Lower lobe of right lung (tissue), 2 donors: Measurements from ENCODE around the gene SORT1. TPM values are rescaled to one million over a fixed set of nuclear protein-coding genes. Genes with fewer than 3 reads are reported as not detected.

ENCODE experiments used
- ATAC-seq, 2 donors: fragments of 200-7000 bp; cut with Tn5 transposase; one replicate each; pipeline ENCODE4 v1.9.1; 2020 to 2022; ENCODE audit warnings: mild to moderate bottlenecking in 2 of 2, moderate library complexity in 2 of 2
- DNase-seq: peaks from one replicate; pipeline ENCODE4 v3.0.0-alpha.2; 2020
- H3K27ac ChIP-seq: fragments of 200-600 bp; one replicate; pipeline ENCODE4 v1.8.0; 2022
- H3K27me3 ChIP-seq: fragments of 200-600 bp; one replicate; pipeline ENCODE4 v1.8.0; 2022; ENCODE audit warnings: low read depth
- H3K36me3 ChIP-seq: fragments of 200-600 bp; one replicate; pipeline ENCODE4 v1.8.0; 2022; ENCODE audit warnings: mild to moderate bottlenecking
- H3K4me1 ChIP-seq: fragments of 200-600 bp; one replicate; pipeline ENCODE4 v1.8.0; 2022
- H3K4me3 ChIP-seq: fragments of 200-600 bp; one replicate; pipeline ENCODE4 v1.8.0; 2022; ENCODE audit warnings: mild to moderate bottlenecking
- H3K9me3 ChIP-seq: fragments of 200-600 bp; one replicate; pipeline ENCODE4 v1.8.0; 2022
- intact Hi-C: fragments of 100-400 bp; cut with DNase I; formaldehyde crosslinking; loops from one replicate; pipeline ENCODE4 v1.11.0; 2022
- total RNA-seq: library from RNA; stranded (reverse); fragmentation: NEBNext Ultra II Directional; extraction: Animal tissue kit (Norgen Biotek cat#: 25700); gene quantifications from one replicate; pipeline ENCODE4 v1.2.1, GENCODE V29; 2021
- TF ChIP-seq, protein P1 (sequence below): fragments of 200-600 bp; IDR thresholded peaks from one replicate; pipeline ENCODE4 v1.8.0; 2022; ENCODE audit warnings: antibody characterized with exemption, mild to moderate bottlenecking
- donor health status: DM: no; HTN: yes; CAD: no; lungs with severe emphysema.

Gene SORT1
- total RNA-seq, 1 donor from 2014 or later: 178 TPM

DNA sequence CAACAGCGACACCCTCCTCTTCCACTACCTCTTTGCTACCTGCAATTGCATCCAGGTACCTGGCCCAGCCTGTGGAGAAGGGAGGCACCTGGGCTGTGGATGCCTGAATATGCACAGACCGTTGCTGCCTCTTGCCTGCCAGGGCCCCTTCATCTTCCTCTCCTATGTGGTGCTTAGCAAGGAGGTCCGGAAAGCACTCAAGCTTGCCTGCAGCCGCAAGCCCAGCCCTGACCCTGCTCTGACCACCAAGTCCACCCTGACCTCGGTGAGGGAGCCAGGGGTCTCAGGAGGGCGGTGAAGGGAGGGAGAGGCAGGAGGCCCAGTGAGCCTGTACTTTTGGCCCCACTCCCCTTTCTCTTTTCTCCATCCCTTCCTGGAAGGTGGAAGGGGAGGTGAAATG is 126.3 kb downstream of the SORT1 start:
- Histone ChIP-seq H3K4me1 (peaks cover 16% of the 10 kb centered on the region), H3K27me3 (no peaks in the 10 kb centered on the region), H3K4me3 (no peak overlapping the region), H3K36me3 (no peaks in the 10 kb centered on the region), H3K27ac (no peak overlapping the region), H3K9me3 (no peaks in the 10 kb centered on the region)
- intact Hi-C loops: loop anchor here (10.0 kb wide), 1 partner anchor 133 kb away; no protein-coding TSS in a partner anchor
- ATAC-seq (no peak), DNase-seq (peak; percentile 24)
- TF ChIP-seq, protein P1, sequence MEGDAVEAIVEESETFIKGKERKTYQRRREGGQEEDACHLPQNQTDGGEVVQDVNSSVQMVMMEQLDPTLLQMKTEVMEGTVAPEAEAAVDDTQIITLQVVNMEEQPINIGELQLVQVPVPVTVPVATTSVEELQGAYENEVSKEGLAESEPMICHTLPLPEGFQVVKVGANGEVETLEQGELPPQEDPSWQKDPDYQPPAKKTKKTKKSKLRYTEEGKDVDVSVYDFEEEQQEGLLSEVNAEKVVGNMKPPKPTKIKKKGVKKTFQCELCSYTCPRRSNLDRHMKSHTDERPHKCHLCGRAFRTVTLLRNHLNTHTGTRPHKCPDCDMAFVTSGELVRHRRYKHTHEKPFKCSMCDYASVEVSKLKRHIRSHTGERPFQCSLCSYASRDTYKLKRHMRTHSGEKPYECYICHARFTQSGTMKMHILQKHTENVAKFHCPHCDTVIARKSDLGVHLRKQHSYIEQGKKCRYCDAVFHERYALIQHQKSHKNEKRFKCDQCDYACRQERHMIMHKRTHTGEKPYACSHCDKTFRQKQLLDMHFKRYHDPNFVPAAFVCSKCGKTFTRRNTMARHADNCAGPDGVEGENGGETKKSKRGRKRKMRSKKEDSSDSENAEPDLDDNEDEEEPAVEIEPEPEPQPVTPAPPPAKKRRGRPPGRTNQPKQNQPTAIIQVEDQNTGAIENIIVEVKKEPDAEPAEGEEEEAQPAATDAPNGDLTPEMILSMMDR: no peak

DNA sequence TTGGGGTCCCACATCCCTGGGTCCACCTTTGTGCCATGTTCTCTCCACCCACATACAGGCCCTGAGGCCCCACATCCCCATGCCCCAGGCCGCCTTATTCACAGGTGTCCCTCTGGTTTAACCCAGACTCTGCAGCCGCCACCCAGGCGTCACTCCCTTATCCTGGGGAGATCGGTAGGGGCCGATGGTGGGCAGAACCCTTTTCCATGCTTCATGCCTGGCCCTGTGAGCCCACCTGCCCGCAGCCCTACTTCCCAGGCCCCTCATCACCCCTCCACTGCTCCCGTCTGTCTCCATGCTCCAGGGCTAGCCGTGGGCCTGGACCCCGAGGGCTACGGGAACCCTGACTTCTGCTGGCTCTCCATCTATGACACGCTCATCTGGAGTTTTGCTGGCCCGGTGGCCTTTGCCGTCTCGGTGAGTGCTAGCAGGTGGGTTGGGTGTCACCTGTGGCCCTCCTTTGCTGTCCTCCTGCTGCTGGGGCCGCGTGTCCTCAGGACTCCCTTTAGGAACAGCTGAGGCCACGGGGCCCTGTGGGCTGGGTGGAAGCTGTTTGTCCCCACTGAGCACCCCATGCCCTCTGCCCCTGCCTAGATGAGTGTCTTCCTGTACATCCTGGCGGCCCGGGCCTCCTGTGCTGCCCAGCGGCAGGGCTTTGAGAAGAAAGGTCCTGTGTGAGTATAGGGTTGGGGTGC is 126.9 kb downstream of the SORT1 start:
- peaks cover 13% of the 10 kb centered on the region for H3K4me1 ChIP-seq
- no peaks in the 10 kb centered on the region for H3K36me3 ChIP-seq
- no peak for ATAC-seq
- no peaks in the 10 kb centered on the region for H3K27me3 ChIP-seq
- intact Hi-C loops: loop anchor here (10.0 kb wide), 1 partner anchor 134 kb away; no protein-coding TSS in a partner anchor
- H3K27ac ChIP-seq: no peak overlapping the region
- no peaks in the 10 kb centered on the region for H3K9me3 ChIP-seq
- TF ChIP-seq, protein P1: no peak
- no peak overlapping the region for H3K4me3 ChIP-seq
- peak; percentile 26 for DNase-seq

DNA sequence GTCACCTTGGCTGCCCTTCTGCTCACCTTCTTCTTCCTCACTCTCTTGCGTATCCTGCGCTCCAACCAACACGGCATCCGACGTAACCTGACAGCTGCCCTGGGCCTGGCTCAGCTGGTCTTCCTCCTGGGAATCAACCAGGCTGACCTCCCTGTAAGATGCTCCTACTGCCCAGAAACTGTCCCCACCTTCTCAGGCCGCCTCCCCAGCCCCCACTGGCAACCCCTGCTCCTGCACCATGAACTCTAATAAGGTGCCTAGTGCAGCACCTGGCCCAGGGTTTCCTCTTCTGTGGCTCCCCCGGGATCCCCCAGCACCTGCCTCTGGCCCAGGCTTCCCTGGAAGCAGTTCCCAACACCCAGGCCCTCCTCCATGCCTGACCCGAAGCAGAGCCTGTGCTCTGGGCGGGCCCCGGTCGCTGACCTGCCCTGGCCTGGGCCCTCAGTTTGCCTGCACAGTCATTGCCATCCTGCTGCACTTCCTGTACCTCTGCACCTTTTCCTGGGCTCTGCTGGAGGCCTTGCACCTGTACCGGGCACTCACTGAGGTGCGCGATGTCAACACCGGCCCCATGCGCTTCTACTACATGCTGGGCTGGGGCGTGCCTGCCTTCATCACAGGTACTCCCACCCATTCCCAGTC is 127.6 kb downstream of the SORT1 start:
- intact Hi-C loops: loop anchor here (10.0 kb wide), 1 partner anchor 135 kb away; no protein-coding TSS in a partner anchor
- H3K4me3 ChIP-seq: no peak overlapping the region
- no peaks in the 10 kb centered on the region for H3K36me3 ChIP-seq
- H3K4me1 ChIP-seq: peaks cover 6% of the 10 kb centered on the region
- TF ChIP-seq, protein P1: no peak
- ATAC-seq: no peak
- no peaks in the 10 kb centered on the region for H3K27me3 ChIP-seq
- H3K9me3 ChIP-seq: no peaks in the 10 kb centered on the region
- H3K27ac ChIP-seq: no peak overlapping the region
- DNase-seq: peak; percentile 42

DNA sequence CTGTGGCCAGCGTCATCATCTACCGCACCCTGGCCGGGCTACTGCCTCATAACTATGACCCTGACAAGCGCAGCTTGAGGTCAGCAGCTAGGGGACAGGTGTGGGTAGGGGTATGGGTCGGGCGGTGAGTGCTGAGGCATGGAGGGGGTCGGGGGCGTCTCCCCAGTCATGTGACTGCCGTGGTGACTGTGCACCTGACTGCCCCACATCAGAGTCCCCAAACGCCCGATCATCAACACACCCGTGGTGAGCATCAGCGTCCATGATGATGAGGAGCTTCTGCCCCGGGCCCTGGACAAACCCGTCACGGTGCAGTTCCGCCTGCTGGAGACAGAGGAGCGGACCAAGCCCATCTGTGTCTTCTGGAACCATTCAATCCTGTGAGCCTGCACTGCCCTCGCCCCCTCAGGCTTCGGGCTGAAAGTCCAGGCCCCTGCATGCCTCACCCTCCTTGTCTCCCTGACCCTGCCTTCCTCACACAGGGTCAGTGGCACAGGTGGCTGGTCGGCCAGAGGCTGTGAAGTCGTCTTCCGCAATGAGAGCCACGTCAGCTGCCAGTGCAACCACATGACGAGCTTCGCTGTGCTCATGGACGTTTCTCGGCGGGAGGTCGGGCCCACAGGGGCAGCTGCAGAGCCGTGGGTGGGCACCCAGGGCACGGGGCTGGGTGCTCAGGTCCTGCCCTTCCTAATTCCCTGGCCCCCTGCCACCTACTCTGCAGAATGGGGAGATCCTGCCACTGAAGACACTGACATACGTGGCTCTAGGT is 128.3 kb downstream of the SORT1 start:
- intact Hi-C loops: no loop called here
- peaks cover 1% of the 10 kb centered on the region for H3K4me1 ChIP-seq
- DNase-seq (peak; percentile 36), ATAC-seq (no peak)
- TF ChIP-seq, protein P1: no peak
- no peak overlapping the region for H3K27ac ChIP-seq
- H3K27me3 ChIP-seq: no peaks in the 10 kb centered on the region
- no peaks in the 10 kb centered on the region for H3K9me3 ChIP-seq
- no peak overlapping the region for H3K4me3 ChIP-seq
- no peaks in the 10 kb centered on the region for H3K36me3 ChIP-seq

DNA sequence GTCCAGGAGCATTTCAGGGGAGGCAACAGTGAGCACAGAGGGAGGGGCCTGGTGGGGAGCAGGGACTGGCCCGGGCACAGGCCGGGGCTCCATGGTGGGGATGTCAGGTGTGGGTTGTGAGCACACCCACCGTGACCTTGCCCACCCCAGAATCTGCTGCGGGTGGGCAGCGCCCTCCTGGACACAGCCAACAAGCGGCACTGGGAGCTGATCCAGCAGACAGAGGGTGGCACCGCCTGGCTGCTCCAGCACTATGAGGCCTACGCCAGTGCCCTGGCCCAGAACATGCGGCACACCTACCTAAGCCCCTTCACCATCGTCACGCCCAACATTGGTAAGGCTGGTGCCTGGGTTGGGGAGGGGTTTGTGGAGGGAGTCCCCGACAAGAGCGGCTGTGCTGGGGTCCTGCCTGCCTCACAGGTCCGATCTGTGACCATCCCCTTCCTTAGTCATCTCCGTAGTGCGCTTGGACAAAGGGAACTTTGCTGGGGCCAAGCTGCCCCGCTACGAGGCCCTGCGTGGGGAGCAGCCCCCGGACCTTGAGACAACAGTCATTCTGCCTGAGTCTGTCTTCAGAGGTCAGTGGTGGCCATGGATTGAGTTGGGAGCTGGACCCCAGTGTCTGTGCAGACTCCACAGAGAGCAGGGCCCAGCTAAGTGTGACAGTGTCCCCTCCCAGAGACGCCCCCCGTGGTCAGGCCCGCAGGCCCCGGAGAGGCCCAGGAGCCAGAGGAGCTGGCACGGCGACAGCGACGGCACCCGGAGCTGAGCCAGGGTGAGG is 129.1 kb downstream of the SORT1 start:
- H3K27ac ChIP-seq: no peak overlapping the region
- no peaks in the 10 kb centered on the region for H3K36me3 ChIP-seq
- H3K9me3 ChIP-seq: no peaks in the 10 kb centered on the region
- ATAC-seq: no peak
- H3K4me3 ChIP-seq: no peak overlapping the region
- H3K27me3 ChIP-seq: no peaks in the 10 kb centered on the region
- intact Hi-C loops: no loop called here
- DNase-seq: no peak
- TF ChIP-seq, protein P1: no peak
- peaks cover 8% of the 10 kb centered on the region for H3K4me1 ChIP-seq
